Measurements from ENCODE around the gene WBP4. TPM values are rescaled to one million over a fixed set of nuclear protein-coding genes. Genes with fewer than 3 reads are reported as not detected.

The WBP4 gene
- total RNA-seq, 1 experiment from 2014 or later = 14.5 TPM

DNA sequence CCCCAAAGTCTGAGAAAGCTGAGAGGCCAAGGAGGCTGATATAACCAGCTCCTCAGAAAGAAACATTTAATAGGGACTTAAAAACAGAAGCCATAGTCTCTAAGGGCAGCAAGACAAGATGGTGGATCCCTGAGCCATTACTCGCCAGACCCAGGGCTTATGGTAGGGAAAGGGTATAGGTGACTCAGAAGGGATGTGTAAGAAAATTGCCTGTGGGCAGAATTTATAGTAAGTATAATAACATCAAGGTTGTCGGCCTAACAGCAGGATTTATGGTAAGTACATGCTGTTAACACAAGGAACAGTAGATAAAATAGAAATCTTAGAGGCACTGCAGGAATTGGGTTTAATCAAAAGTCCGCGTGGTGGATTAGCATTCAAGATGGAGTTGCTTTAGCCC is 56.6 kb downstream of the WBP4 start:
- Histone ChIP-seq H3K36me3 (ENCODE audit: control insufficient read depth in 1 of 2, insufficient read depth in 2 of 2, low read length in 2 of 2) (no peaks in the 10 kb centered on the region), H4K20me1 (ENCODE audit: insufficient read depth) (no peaks in the 10 kb centered on the region), H3K4me2 (ENCODE audit: low read length) (no peak overlapping the region), H3K79me2 (ENCODE audit: insufficient read depth, low read length) (no peaks in the 10 kb centered on the region), H3K27ac (ENCODE audit: low read depth, low read length) (no peak overlapping the region), H3K9ac (ENCODE audit: low read length) (no peak overlapping the region), H3K27me3 (ENCODE audit: insufficient read depth, low read length) (no peaks in the 10 kb centered on the region), H3K9me3 (ENCODE audit: control insufficient read depth in 1 of 2, insufficient read depth in 1 of 2, low read depth in 1 of 2, low read length in 2 of 2) (no peaks in the 10 kb centered on the region), H3K9me2 (ENCODE audit: insufficient read depth) (no peaks in the 10 kb centered on the region), H3K4me3 (replicated peaks in 1 of 2; ENCODE audit: low read depth in 1 of 2, low read length in 2 of 2) (no peak overlapping the region), H2AFZ (ENCODE audit: low read depth, low read length, poor library complexity, severe bottlenecking) (no peak overlapping the region), H3K4me1 (ENCODE audit: control insufficient read depth in 1 of 2, insufficient read depth in 2 of 2, low read length in 2 of 2) (no peaks in the 10 kb centered on the region)
- no peak for DNase-seq (ENCODE audit: low read depth, low spot score)
- CTCF ChIA-PET = no interaction called here
- RAD21 ChIA-PET (ENCODE audit: low non-redundant PET in 1 of 2, low total read pairs in 2 of 2, uncharacterized antibody in 2 of 2, unreplicated experiment in 2 of 2) = no interaction called here
- BruUV-seq (replicated peaks) = no TSS peak
- POLR2A ChIA-PET = no interaction called here
- intact Hi-C loops (cut with micrococcal nuclease) = no loop called here
- TF ChIP-seq ZFX (IDR thresholded peaks at IDR 0.05) = no peak
- TF ChIP-seq, protein P1, sequence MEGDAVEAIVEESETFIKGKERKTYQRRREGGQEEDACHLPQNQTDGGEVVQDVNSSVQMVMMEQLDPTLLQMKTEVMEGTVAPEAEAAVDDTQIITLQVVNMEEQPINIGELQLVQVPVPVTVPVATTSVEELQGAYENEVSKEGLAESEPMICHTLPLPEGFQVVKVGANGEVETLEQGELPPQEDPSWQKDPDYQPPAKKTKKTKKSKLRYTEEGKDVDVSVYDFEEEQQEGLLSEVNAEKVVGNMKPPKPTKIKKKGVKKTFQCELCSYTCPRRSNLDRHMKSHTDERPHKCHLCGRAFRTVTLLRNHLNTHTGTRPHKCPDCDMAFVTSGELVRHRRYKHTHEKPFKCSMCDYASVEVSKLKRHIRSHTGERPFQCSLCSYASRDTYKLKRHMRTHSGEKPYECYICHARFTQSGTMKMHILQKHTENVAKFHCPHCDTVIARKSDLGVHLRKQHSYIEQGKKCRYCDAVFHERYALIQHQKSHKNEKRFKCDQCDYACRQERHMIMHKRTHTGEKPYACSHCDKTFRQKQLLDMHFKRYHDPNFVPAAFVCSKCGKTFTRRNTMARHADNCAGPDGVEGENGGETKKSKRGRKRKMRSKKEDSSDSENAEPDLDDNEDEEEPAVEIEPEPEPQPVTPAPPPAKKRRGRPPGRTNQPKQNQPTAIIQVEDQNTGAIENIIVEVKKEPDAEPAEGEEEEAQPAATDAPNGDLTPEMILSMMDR (IDR thresholded peaks at IDR 0.05 in 2 of 3, conservative IDR thresholded peaks at IDR 0.05 in 1 of 3; ENCODE audit: borderline replicate concordance in 1 of 3, insufficient read depth in 1 of 3, low read depth in 2 of 3, low read length in 2 of 3) = no peak
- no peak for ATAC-seq

DNA sequence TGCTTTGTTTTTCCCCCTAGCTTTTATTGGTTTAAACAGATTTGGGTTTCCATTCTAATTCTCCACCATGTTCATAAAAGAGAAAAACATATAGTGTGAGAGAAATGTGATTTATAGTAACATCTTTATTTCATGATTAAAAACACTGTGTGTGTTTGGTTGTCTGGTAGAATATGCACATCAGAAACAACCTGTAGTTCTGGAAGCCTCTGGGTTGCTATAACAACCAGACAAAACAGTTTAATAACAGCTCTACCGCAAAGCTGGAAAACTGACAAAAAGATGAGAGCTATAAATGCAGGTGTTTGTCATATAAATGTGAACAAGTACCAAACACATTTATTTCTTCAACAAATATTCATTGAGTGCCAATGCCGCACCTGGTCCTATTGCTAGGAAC is 61.5 kb downstream of the WBP4 start:
- CTCF ChIA-PET = no interaction called here
- Histone ChIP-seq H4K20me1 (ENCODE audit: insufficient read depth) (no peaks in the 10 kb centered on the region), H3K4me1 (ENCODE audit: control insufficient read depth in 1 of 2, insufficient read depth in 2 of 2, low read length in 2 of 2) (no peaks in the 10 kb centered on the region), H3K27me3 (ENCODE audit: insufficient read depth, low read length) (no peaks in the 10 kb centered on the region), H3K79me2 (ENCODE audit: insufficient read depth, low read length) (no peaks in the 10 kb centered on the region; the same call in 1 of the 2 replicates), H2AFZ (ENCODE audit: low read depth, low read length, poor library complexity, severe bottlenecking) (no peak overlapping the region), H3K9ac (ENCODE audit: low read length) (no peak overlapping the region), H3K4me3 (replicated peaks in 1 of 2; ENCODE audit: low read depth in 1 of 2, low read length in 2 of 2) (no peak overlapping the region), H3K27ac (ENCODE audit: low read depth, low read length) (no peak overlapping the region), H3K4me2 (ENCODE audit: low read length) (no peak overlapping the region), H3K36me3 (ENCODE audit: control insufficient read depth in 1 of 2, insufficient read depth in 2 of 2, low read length in 2 of 2) (no peaks in the 10 kb centered on the region), H3K9me3 (ENCODE audit: control insufficient read depth in 1 of 2, insufficient read depth in 1 of 2, low read depth in 1 of 2, low read length in 2 of 2) (no peaks in the 10 kb centered on the region), H3K9me2 (ENCODE audit: insufficient read depth) (no peaks in the 10 kb centered on the region)
- RAD21 ChIA-PET (ENCODE audit: low non-redundant PET in 1 of 2, low total read pairs in 2 of 2, uncharacterized antibody in 2 of 2, unreplicated experiment in 2 of 2) = no interaction called here
- POLR2A ChIA-PET = no interaction called here
- ATAC-seq = no peak
- no peak for DNase-seq (ENCODE audit: low read depth, low spot score)
- TF ChIP-seq SIN3A (IDR thresholded peaks at IDR 0.05; ENCODE audit: low read depth) = no peak
- TF ChIP-seq YY1 (IDR thresholded peaks at IDR 0.05; ENCODE audit: extremely low read depth, insufficient replicate concordance, low read depth, low read length) = no peak
- TF ChIP-seq POLR2AphosphoS5 (IDR thresholded peaks at IDR 0.05; ENCODE audit: low read depth, low read length) = no peak
- no peak for TF ChIP-seq POLR2A (IDR thresholded peaks at IDR 0.05; ENCODE audit: borderline replicate concordance, extremely low read depth, insufficient read depth, insufficient read length)
- TF ChIP-seq, protein P2, sequence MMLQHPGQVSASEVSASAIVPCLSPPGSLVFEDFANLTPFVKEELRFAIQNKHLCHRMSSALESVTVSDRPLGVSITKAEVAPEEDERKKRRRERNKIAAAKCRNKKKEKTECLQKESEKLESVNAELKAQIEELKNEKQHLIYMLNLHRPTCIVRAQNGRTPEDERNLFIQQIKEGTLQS (IDR thresholded peaks at IDR 0.05) = no peak
- TF ChIP-seq, protein P3, sequence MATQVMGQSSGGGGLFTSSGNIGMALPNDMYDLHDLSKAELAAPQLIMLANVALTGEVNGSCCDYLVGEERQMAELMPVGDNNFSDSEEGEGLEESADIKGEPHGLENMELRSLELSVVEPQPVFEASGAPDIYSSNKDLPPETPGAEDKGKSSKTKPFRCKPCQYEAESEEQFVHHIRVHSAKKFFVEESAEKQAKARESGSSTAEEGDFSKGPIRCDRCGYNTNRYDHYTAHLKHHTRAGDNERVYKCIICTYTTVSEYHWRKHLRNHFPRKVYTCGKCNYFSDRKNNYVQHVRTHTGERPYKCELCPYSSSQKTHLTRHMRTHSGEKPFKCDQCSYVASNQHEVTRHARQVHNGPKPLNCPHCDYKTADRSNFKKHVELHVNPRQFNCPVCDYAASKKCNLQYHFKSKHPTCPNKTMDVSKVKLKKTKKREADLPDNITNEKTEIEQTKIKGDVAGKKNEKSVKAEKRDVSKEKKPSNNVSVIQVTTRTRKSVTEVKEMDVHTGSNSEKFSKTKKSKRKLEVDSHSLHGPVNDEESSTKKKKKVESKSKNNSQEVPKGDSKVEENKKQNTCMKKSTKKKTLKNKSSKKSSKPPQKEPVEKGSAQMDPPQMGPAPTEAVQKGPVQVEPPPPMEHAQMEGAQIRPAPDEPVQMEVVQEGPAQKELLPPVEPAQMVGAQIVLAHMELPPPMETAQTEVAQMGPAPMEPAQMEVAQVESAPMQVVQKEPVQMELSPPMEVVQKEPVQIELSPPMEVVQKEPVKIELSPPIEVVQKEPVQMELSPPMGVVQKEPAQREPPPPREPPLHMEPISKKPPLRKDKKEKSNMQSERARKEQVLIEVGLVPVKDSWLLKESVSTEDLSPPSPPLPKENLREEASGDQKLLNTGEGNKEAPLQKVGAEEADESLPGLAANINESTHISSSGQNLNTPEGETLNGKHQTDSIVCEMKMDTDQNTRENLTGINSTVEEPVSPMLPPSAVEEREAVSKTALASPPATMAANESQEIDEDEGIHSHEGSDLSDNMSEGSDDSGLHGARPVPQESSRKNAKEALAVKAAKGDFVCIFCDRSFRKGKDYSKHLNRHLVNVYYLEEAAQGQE (IDR thresholded peaks at IDR 0.05; ENCODE audit: low read depth) = no peak
- TF ChIP-seq EGR1 (IDR thresholded peaks at IDR 0.05; ENCODE audit: low read depth) = no peak
- no peak for TF ChIP-seq EZH2 (IDR thresholded peaks at IDR 0.05)
- no peak for TF ChIP-seq EZH2phosphoT487 (IDR thresholded peaks at IDR 0.05; ENCODE audit: borderline replicate concordance)
- intact Hi-C loops (cut with micrococcal nuclease) = no loop called here
- BruUV-seq (replicated peaks) = no TSS peak

All from HCT116 (cell line).